Uterus (tissue), 2 donors: Measurements from ENCODE around the gene R3HDM2.

ENCODE experiments used
- POLR2A ChIP-seq, 2 donors: fragments of 450-650 bp; IDR thresholded peaks; one replicate each; pipeline ENCODE4 v1.6.1; 2016; ENCODE audit warnings: antibody characterized with exemption in 2 of 2, mild to moderate bottlenecking in 1 of 2, moderate library complexity in 1 of 2
- TF ChIP-seq, protein P1 (sequence below), 4 experiments: fragments of 200-600 bp in 2 of 4; fragments of 450-650 bp in 2 of 4; sonication (generic) in 2 of 4; IDR thresholded peaks; one replicate each; pipeline ENCODE4 v1.5.1; 2016 to 2019; ENCODE audit warnings: antibody characterized with exemption in 4 of 4, mild to moderate bottlenecking in 2 of 4, moderate library complexity in 1 of 4

DNA sequence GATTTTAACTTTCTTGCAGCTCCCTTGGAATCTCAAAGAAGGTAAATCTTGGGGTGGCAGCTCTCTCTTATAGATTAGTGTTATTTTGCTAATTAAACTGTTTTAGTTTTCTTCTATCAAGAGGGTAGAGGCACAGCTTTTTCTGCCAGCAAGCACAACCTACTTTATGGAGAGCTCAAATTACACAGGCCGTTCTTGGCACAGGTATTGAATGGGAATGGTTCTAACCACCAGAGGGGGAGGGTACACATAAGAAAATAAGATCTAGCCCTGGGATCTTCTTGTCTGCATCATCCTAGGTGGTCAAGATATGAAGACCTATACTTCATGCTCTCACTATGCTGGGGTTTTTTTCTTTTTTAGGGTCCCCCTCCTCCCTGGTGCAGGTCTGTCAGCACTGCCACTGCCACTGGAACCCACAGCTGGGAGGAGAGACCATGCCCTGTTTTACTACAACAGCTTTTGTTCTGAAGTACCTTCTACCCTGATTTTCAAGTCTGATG is 131.3 kb downstream of the R3HDM2 start:
- TF ChIP-seq, protein P1, sequence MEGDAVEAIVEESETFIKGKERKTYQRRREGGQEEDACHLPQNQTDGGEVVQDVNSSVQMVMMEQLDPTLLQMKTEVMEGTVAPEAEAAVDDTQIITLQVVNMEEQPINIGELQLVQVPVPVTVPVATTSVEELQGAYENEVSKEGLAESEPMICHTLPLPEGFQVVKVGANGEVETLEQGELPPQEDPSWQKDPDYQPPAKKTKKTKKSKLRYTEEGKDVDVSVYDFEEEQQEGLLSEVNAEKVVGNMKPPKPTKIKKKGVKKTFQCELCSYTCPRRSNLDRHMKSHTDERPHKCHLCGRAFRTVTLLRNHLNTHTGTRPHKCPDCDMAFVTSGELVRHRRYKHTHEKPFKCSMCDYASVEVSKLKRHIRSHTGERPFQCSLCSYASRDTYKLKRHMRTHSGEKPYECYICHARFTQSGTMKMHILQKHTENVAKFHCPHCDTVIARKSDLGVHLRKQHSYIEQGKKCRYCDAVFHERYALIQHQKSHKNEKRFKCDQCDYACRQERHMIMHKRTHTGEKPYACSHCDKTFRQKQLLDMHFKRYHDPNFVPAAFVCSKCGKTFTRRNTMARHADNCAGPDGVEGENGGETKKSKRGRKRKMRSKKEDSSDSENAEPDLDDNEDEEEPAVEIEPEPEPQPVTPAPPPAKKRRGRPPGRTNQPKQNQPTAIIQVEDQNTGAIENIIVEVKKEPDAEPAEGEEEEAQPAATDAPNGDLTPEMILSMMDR (IDR thresholded peaks at IDR 0.05): no peak
- no peak for TF ChIP-seq POLR2A (IDR thresholded peaks at IDR 0.05)
